ENCODE measurements around the gene SDF2L1.
"Not testable (repeated sequence)": the region's sequence is repeated elsewhere in the genome, so short reads cannot be mapped to it uniquely, and the experiment has no call there.

The SDF2L1 gene

DNA sequence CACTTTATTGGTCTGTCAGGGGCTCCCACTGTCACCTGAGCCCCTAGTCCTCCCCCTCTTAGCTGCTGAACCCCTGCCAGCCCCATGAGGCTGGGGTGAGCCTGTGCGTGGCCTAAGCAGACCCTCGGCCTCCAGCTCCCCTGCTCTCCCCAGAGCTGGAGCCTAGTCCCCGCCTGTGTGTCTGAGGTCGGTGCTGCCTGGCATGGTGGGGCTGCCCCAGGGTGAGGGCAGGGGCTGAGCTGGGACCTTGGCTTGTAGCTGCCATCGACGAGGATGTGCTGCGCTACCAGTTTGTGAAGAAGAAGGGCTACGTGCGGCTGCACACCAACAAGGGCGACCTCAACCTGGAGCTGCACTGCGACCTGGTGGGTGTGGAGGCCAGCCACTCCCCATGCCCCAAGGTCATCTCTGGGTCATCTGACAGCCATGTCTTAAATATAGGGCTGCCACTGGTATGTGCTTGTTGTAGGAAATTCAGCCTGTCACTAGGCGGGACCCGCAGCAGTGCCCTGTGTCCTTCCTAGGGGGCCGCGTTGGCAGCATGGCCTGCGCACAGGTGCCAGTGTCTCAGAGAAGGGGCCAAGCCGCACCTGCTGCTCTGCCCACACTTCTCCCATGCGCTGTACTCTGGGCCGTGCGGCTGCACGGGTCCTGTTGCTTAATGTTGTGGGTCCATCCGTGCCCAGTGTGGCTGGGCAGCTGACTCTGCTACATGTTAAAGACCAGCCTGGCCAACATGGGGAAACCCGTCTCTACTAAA, 44.7 kb downstream of the SDF2L1 start:
- DNase-seq = no peak

DNA sequence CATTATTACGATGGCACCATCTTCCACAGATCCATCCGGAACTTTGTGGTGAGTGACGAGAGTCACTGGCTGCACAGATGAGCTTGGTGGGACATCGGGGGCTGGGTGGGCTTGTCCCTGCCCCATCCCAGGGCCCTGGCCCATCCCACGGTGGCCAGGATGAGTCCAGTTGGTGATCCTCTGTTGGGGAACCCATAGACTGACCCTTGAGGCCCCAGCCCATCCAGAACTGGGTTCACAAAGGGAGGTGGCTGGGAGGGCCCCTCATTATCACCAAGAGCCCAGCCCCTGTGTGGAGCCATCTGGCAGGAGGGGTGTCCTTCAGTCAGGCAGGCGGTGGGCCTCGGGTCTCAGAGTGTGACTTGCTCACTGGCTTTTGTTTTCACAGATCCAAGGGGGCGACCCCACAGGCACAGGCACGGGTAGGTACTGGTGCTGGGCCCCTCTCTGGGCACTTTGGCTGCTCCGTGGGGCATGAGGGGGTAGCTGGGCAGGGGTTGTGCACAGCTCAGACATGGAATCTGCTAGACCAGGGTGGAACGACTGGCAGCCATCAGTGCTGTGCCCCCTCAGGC, 45.7 kb downstream of the SDF2L1 start:
- DNase-seq = no peak

DNA sequence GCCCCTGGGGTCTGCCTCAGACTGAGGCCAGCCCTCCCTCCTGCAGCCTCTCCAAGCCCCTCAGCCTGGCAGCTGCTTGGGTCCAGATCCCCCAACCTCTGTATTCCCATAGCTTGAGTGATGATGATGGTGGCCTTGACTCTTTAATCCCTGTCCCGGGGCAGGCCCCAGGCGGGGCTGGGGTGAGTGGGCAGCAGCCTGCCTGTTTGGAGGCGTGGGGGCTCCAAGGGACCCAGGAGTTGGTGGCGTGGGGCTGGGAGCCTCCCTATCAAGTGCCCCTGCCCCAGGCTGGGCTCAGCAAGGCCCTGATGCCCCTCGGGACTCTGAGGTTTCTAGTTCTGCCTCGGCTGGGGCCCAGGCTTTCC, 46.2 kb downstream of the SDF2L1 start:
- DNase-seq = no peak

DNA sequence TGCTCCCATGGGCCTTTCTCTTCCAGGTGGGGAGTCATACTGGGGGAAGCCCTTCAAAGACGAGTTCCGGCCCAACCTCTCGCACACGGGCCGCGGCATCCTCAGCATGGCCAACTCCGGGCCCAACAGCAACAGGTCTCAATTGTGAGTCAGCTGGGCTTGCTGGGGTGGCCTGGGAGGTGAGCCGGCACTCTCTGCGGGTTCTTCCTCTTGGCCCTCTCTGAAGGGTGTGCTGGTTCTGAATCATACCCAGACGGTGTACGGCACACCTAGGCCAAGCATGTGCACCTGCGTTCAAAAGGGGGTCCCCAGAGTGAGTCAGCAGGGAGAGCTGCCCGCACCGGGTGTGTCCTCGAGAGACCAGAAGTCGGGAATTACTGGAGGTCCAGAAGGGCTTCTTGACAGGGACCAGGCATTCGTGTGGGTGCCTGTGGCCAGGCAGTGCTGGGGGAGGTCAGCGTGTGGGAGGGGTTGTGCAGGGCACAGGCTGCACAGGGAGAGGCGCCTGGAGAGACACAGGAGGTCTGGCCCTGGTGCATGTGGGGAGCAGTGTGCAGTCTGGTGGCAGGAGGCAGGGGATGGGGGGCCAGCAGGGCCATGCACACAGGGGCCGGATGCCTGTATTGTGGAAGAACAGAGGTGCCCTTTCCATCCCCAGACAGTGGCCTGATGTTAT, 46.7 kb downstream of the SDF2L1 start:
- DNase-seq = no peak

DNA sequence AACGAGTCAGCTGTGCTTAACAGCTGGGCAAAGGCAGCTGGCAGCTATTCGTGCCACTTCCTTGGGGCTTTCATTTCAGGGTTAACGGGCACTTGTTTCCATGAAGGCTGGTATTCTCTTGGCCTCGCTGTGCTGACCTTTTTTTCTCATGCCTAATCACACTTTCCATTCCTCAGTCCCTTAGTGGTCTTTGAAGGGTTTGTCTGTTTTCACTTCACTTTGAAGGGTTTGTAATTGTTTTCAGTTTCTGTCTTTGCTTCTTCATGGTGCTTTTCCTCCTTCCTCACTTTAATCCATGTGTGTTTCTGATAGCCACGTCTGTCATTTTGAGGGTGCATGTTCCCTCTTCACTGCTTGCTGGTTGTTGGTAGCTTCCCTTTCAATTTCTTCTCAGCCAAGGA, 48.3 kb downstream of the SDF2L1 start:
- DNase-seq = no peak

DNA sequence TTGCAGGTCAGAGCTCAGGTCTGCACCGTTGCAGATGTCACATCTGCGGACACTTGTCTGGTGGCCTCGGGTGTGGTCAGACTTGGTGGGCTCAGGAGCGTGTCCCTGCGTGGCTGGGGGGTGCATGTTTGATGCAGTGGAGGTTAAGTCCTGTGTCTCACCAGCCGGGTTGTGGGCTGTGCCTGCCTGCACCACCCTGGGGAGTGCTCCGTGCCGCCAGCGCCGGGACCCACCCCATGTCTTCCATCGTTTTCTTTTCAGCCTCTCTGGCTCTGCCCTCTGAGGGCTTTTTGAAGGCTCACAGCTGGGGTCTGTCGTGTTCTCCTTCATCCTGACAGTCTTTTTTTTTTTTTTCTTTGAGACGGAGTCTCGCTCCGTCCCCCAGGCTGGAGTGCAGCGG, 49.7 kb downstream of the SDF2L1 start:
- DNase-seq = no peak

DNA sequence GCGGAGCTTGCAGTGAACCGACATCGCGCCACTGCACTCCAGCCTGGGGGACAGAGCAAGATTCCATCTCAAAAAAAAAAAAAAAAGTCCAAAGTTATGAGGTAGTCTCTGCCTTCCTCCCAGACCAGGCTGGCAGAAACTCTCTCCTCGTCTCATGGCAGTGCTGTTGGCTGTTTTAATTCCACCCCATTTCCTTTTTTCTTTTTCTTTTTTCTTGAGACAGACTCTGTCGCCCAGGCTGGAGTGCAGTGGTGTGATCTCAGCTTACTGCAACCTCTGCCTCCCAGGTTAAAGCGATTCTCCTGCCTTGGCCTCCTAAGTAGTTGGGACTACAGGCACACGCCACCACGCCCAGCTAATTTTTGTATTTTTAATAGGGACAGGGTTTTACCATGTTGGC, 50.8 kb downstream of the SDF2L1 start:
- DNase-seq = not testable (repeated sequence)

DNA sequence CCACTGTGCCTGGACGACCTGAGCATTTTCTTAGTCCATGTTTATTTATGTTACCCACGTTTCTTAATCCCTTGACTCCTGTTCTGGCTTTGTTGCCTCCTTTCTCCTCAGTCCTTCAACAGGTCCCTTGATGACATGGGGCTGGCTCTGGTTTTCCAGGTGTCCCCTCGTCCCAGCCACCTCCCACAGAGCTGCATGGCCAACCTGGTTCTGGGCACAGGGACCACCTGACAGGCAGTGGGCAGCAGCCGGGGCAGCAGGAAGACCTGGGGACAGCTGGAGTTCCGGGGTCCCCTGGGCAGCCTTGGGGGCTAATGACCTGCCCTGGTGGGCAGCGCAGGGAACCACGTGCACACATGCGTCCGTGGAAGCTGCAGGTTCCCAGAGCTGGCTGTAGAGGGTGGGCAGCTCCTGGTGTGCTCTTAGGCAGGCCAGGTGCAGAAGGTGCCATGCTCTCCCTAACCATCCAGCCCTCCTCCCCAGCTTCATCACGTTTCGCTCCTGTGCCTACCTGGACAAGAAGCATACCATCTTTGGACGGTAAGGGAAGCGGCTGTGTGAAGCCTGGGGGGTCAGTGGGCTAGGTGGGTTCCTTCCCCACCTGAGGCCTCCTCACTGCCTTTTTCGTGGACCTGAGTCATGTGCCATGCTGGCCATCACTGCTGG, 51.4 kb downstream of the SDF2L1 start:
- no peak for DNase-seq
